ENCODE results near the gene RDH8.

The RDH8 gene

DNA sequence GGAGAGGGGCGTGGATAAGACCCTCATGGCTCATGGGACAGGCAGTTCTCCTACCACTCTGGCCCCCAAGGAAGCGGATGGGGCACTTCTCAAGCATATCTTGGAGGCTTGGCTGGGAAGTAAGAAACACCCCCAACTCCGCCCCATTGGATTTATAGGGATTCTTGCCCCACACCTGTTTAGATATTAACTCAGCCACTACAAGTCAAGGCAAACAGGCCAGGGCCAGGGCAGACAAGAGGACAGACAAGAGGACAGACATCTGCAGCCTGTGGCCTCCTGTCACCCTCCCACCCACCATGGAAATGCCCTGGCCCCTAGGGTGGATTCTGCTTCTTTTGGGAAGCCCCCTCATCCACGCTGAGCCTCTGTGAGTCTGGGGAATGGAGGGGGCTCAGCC is 24.1 kb downstream of the RDH8 start:
- DNase-seq (ENCODE audit: low read depth): no peak

DNA sequence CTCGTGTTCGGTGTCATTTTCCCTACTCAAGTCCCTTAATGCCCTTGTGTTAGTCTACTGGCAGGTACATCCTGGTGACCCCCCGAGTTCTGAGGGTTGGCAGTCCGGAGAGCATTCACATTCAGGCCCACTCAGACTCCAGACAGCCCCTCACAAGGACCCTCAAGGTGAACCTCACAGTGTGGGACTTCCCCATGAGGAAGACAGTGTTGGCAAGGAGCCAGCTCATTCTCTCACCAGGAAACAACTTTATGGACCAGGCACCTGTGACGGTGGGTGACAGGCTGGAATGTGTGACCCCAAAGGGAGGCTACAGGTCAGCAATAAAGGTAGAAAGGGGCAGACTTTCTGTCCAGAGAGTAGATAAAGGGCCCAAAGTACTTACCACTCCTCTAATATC is 24.5 kb downstream of the RDH8 start:
- DNase-seq (ENCODE audit: low read depth): no peak

DNA sequence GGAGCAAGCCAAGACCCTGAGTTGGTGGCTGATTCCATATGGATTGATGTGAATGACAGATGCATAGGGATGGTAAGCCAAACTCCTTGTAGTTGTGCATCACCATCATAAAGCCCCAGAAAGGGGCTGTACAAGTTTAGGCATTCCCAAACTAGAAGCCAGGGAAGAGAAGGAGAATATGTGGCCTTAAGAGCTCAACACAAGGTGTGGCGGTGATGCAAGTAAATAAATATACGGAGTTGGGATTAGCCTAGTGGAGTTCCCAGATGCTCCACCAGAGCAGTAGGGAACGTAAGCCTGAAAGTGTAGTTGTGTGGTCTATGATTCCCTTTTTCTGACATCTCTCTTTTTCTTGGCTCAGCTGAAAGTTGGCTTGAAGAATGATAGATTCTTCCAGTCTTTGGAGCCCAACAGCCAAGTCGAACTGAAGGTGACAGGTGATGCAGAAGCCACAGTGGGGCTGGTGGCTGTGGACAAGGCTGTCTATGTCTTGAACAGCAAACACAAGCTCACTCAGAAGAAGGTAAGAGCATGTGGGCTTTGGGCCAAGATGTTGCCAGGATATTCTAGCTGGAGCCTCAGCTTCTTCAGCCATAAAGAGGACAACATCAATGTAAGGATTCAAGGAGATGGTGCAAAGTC is 30.1 kb downstream of the RDH8 start:
- peak; percentile 6 for DNase-seq (ENCODE audit: low read depth)

DNA sequence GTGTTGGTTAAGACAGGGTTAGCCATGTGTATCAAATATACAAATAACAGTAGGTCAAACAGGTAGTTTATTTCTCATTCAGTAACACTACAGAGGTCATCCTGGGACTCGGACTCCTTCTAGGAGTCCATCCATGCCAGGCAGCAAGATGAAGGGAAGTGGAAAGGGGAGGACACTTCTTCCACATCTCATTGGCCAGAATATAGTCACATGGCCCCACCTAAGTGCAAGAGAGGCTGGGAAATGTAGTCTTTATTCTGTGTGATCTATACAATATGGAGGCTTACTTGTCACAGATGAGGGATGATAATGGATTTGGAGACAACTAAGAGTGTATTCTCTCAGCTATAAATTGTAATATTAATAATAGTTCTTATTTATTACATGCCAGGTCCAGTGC is 31.1 kb downstream of the RDH8 start:
- peak; percentile 42 for DNase-seq (ENCODE audit: low read depth)

DNA sequence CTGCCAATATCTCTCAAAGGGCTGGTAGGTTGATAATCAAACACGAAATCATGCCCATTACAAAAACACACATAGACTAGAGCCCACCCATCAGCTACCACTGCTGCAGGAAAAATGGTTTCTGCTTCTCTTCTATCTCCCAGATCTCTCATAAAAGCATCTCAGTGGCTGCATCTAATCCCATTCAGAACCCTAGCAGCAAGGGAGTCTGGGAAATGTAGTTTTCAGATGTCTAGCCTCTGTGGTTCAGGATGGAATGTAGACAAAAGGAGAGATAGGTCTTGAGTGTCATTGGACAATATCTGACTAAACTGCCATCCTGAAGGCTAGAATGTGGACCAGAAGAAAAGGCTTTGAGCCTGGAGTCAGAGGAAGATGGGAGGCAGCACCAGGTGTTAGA is 32.1 kb downstream of the RDH8 start:
- peak; percentile 45 for DNase-seq (ENCODE audit: low read depth)

DNA sequence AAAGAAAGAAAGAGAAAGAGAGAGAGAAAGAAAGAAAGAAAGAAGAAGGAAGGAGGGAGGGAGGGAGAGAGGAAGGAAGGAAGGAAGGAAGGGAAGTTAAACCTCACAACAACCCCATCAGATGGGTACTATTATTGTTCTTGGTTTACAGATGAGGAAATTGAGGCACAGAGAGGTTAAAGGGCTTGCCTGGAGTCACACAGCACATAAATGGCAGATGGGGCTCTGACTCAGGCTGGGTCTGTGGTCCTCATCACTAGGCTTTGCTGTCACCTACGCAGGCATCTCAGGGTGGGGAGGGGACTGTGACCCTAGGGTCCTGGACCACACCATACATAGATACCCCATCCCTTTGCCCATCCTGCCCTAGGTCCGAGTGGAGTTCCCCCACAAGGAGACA is 36.3 kb downstream of the RDH8 start:
- DNase-seq (ENCODE audit: low read depth): no peak

DNA sequence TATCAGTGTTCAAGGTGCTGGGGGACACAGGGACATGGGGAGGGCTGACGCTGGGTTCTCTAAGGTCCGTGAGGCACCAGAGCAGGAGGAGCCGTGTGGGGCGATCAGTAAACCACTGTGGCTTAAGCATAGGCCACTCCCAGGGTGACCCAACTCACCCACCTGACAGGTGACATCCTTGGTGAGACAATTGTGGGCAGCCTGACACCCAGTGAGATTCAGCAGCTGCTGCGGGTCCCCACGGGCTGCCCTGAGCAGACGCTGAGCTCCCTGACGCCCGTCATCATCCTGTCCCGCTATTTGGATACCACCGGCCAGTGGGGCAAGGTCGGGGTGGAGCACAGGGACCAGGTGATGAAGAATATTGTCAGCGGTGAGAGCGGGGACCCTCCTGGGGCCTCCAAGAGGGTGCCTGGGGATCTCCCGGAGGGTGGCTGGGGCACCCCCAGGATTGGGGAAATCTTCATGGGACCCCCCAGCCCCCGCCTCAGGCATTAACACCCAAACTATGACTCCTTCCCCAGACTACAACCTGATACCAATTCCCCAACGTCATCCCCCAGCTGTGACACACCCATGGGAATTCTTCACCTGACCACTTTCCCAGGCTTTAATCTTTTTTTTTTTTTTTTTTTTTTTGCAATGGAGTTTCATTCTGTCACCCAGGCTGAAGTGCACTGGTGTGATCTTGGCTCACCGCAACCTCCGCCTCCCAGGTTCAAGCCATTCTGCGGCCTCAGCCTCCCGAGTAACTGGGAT is 39.5 kb downstream of the RDH8 start:
- no peak for DNase-seq (ENCODE audit: low read depth)

DNA sequence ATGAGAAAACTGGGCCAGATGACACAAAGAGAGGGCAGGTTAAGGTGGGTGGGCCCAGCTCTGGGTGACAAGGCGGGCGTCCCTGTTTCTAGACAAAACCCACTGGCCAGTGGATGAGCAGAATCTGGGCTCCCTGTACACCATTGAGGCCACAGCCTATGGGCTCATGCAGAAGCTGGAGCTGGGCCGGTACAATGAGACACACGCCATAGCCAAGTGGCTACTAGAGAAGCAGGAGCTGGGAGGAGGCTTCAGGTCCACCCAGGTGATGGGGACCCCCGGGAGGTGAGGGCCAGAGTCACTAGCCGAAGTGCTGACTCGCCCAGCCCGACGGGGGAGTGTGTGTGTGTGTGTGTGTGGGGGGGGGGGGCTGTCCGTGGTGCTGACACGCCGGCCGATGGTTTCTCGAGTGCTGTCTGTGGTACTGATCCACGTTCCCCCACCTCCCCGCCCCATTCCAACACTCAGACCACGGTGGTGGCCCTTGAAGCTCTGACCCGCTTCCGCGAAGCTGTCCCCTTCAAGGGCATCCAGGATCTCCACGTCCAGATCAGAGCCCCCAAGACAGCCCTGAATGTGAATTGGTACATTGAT is 48.5 kb downstream of the RDH8 start:
- peak; percentile 36 for DNase-seq (ENCODE audit: low read depth)

DNA sequence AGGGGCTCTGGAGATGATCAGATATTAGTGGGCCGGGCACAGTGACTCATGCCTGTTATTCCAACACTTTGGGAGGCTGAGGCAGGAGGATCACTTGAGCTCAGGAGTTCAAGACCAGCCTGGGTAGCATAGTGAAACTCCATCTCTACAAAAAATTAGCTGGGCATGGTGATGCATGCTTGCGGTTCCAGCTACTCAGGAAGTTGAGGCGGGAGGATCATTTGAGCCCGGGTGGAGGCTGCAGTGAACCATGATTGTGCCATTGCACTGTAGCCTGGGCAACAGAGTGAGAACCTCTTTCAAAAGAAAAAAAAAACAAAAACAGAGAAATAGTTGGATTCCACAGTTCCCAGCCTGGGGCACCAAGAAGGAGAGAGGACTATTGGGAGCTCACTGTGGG is 54.9 kb downstream of the RDH8 start:
- no peak for DNase-seq (ENCODE audit: low read depth)

DNA sequence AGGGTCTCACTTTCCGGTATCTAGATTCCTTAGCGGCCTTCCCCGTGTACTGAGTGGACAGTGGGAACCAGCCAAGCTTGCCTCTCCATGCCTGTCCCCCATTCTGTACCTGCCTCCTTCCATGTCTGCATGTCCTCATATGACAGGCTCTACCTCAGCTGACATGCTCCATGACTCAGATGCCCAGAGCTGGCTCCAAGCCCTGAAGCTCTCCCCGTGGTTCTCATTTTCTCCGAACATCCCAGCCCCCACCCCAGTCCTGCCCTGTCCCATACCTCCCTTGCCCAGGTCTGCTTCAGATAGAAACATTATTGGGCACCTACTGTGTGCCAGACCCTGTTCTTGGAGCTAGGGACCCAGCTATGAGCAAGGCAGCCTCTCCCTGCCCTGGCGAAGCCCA is 55.8 kb downstream of the RDH8 start:
- no peak for DNase-seq (ENCODE audit: low read depth)

DNA sequence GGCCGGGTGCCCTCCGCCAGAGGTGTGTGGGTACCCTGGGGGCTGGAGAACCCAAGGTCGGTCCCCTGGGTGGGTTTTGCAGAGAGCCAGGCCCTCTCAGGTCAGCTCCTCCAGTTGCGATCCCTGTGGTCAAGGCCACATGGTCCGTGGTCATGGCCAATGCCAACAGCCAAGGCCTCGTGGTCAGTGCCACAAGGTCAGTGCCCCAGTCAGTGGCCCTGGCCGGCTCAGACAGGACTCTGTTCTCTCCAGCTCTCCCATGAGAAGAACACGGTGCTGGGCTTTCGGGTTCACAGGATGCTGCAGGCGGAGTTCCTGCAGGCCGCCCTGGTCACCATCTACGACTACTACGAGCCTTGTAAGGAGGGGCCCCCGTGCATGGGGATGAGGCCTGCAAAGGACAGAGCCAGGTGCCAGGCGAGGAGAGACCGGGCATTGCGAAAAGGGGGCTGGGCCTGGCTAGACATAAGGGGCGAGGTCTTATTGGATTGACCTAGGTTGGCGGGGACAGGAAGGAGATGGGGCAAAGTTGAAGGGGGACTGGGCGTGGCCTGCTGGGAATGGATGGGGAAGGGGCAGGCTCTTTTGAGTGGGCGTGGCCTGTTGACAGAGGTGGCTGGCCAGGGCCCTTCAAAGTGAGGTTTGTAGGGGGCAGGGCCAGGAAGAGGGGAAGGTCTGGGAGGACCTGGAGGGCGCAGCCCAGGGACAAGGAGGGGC is 57.6 kb downstream of the RDH8 start:
- DNase-seq (ENCODE audit: low read depth): no peak
